GM21447 (cell line): ENCODE data around the gene COL4A1.

ENCODE experiments used
- ATAC-seq: cut with Tn5 transposase; IDR thresholded peaks from one replicate; pipeline ENCODE4 v1.9.1; 2021; ENCODE audit not compliant: unreplicated experiment

Gene COL4A1

GRCh38 chr13:110263404-110263803 lies 43.6 kb downstream of the COL4A1 start:
- ATAC-seq: no peak

GRCh38 chr13:110262508-110263291 lies 44.3 kb downstream of the COL4A1 start:
- ATAC-seq: no peak

GRCh38 chr13:110262082-110262436 lies 44.9 kb downstream of the COL4A1 start:
- no peak for ATAC-seq

GRCh38 chr13:110261166-110262081 lies 45.5 kb downstream of the COL4A1 start:
- ATAC-seq: no peak

GRCh38 chr13:110259651-110260050 lies 47.3 kb downstream of the COL4A1 start:
- no peak for ATAC-seq

- no peak for ATAC-seq
Observed at GRCh38 chr13:110258876-110259631, 47.9 kb downstream of the COL4A1 start.

- no peak for ATAC-seq
Observed at GRCh38 chr13:110257408-110257807, 49.5 kb downstream of the COL4A1 start.

- ATAC-seq: no peak
Observed at GRCh38 chr13:110256126-110256905, 50.6 kb downstream of the COL4A1 start.

- ATAC-seq: no peak
Observed at GRCh38 chr13:110254751-110255553, 52.0 kb downstream of the COL4A1 start.

- no peak for ATAC-seq
Observed at GRCh38 chr13:110254151-110254679, 52.7 kb downstream of the COL4A1 start.

- no peak for ATAC-seq
Observed at GRCh38 chr13:110251193-110251819, 55.7 kb downstream of the COL4A1 start.

GRCh38 chr13:110250258-110250891 lies 56.6 kb downstream of the COL4A1 start:
- ATAC-seq: no peak

GRCh38 chr13:110249326-110249725 lies 57.6 kb downstream of the COL4A1 start:
- no peak for ATAC-seq

- no peak for ATAC-seq
Observed at GRCh38 chr13:110248449-110249143, 58.4 kb downstream of the COL4A1 start.

GRCh38 chr13:110246530-110246929 lies 60.4 kb downstream of the COL4A1 start:
- no peak for ATAC-seq

- ATAC-seq: no peak
Observed at GRCh38 chr13:110245416-110245899, 61.5 kb downstream of the COL4A1 start.

GRCh38 chr13:110244976-110245375 lies 62.0 kb downstream of the COL4A1 start:
- ATAC-seq: no peak
